GM23248 (cell line): ENCODE data around the gene RAB15.

Experiments
- EZH2 ChIP-seq: fragments of 200-600 bp; sonication (generic); IDR thresholded peaks from 2 replicates; pipeline ENCODE4 v1.6.1; 2018; ENCODE audit warnings: antibody characterized with exemption, mild to moderate bottlenecking; ENCODE audit not compliant: insufficient read depth, poor library complexity, severe bottlenecking
- EZH2phosphoT487 ChIP-seq: fragments of 200-600 bp; sonication (generic); IDR thresholded peaks from 2 replicates; pipeline ENCODE4 v1.6.1; 2018; ENCODE audit warnings: antibody characterized with exemption, moderate library complexity, mild to moderate bottlenecking, low read depth; ENCODE audit not compliant: insufficient read depth

- TF ChIP-seq EZH2 (no peak), EZH2phosphoT487 (no peak)
Observed at GRCh38 chr14:64971491-64971942, 619 bp downstream of the RAB15 start.
